ENCODE measurements around the gene CNST. TPM values are rescaled to one million over a fixed set of nuclear protein-coding genes. Genes with fewer than 3 reads are reported as not detected.
A peak's percentile ranks its signal among the peaks of the same experiment; 100 is the strongest.

CNST gene
- total and polyA plus RNA-seq, 9 of the 15 experiments (the other 6 are each of a cell fraction or from before 2014, with no cell fraction given): 17.0 to 55.3 (median 30.8) TPM

DNA sequence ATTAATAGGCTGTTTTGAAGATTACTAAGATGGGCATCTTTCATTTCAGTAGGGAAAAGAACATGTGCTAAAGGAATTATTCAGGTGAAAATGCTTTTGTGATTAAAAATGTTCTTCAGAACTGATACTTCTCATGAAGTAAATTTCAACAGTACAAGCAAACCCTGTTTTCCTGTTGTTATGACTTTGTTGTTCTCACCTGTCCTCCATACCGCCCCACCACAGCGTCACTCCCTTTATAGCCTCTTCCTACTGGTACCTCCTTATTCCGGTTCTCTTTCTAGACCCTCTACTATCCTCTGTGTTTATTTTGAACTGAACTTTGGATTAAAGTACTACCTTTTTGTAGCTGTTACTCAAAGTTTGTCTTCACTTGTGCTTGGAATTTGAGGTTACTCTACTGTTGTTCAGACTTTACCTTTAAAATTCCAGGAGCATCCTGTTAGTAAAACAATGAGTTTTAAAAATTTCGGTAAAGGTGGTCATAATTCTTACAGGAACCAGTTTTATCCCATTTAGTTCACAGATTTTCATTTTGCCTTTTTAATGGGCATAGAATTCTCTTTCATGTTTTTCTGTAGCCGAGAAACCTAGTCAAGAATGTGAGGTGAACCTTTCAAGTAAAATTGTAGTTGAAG lies 10.9 kb downstream of the CNST start (continued):
- TF ChIP-seq HDAC1 (IDR thresholded peaks at IDR 0.05) (no peak), RBBP5 (IDR thresholded peaks at IDR 0.05; ENCODE audit: borderline replicate concordance, insufficient read depth, low read length, poor library complexity, severe bottlenecking) (peak; percentile 6), DMBX1 (CRISPR knock-in tag; IDR thresholded peaks at IDR 0.05; ENCODE audit: borderline replicate concordance) (peak; percentile 67), BRD4 (IDR thresholded peaks at IDR 0.05) (0 out of 2 replicates have a peak, but pooled peaks have one; percentile 28), E2F5 (CRISPR knock-in tag; IDR thresholded peaks at IDR 0.05) (no peak), NFRKB (IDR thresholded peaks at IDR 0.05; ENCODE audit: low read depth) (peak; percentile 77), ZNF431 (CRISPR knock-in tag; IDR thresholded peaks at IDR 0.05) (no peak)
- TF ChIP-seq, protein P1, sequence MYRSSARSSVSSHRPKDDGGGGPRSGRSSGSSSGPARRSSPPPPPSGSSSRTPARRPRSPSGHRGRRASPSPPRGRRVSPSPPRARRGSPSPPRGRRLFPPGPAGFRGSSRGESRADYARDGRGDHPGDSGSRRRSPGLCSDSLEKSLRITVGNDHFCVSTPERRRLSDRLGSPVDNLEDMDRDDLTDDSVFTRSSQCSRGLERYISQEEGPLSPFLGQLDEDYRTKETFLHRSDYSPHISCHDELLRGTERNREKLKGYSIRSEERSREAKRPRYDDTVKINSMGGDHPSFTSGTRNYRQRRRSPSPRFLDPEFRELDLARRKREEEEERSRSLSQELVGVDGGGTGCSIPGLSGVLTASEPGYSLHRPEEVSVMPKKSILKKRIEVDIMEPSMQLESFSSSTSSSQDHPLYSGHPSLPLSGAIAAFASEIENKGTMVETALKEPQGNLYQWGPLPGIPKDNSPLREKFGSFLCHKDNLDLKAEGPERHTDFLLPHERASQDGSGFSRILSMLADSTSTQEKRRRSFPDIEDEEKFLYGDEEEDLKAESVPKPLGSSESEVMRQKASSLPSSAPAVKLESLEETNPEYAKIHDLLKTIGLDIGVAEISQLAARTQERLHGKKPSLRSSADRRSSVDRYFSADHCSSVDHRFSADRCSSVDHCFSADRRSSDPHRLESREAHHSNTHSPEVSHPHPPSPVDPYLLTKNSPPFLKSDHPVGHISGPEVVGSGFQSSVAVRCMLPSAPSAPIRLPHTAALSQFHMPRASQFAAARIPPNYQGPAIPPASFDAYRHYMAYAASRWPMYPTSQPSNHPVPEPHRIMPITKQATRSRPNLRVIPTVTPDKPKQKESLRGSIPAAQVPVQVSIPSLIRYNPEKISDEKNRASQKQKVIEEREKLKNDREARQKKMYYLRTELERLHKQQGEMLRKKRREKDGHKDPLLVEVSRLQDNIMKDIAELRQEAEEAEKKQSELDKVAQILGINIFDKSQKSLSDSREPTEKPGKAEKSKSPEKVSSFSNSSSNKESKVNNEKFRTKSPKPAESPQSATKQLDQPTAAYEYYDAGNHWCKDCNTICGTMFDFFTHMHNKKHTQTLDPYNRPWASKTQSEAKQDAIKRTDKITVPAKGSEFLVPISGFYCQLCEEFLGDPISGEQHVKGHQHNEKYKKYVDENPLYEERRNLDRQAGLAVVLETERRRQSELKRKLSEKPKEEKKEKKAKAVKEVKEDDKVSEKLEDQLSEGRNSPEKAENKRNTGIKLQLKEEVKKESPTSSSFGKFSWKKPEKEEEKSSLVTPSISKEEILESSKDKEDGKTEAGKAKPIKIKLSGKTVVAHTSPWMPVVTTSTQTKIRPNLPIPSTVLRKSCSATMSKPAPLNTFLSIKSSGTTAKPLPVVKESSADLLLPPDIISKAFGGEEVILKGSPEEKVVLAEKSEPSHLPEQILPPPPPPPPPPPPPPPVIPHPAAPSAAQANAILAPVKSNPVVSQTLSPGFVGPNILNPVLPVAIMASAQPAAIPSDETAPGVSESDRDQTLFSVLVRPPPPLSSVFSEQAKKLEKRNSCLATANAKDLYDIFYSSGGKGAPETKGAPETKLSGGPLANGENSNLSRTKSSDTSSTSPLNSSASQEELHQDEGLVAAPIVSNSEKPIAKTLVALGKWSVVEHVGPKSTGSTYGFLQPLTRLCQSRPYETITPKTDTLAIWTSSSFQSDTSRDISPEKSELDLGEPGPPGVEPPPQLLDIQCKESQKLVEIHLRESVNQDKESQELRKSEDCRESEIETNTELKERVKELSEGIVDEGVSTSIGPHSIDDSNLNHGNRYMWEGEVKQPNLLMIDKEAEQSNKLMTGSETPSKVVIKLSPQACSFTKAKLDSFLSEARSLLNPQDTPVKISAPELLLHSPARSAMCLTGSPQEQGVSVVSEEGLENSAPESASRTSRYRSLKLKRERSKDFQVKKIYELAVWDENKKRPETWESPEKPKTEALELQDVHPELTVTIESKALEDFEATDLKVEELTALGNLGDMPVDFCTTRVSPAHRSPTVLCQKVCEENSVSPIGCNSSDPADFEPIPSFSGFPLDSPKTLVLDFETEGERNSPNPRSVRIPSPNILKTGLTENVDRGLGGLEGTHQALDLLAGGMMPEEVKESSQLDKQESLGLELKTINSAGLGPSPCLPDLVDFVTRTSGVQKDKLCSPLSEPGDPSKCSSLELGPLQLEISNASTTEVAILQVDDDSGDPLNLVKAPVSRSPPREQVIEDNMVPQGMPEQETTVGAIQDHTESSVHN (IDR thresholded peaks at IDR 0.05; ENCODE audit: borderline replicate concordance in 1 of 2, low read depth in 1 of 2): 0 out of 4 replicates have a peak, but pooled peaks of 1 of the 2 experiments have one; percentile 22
- TF ChIP-seq, protein P2, sequence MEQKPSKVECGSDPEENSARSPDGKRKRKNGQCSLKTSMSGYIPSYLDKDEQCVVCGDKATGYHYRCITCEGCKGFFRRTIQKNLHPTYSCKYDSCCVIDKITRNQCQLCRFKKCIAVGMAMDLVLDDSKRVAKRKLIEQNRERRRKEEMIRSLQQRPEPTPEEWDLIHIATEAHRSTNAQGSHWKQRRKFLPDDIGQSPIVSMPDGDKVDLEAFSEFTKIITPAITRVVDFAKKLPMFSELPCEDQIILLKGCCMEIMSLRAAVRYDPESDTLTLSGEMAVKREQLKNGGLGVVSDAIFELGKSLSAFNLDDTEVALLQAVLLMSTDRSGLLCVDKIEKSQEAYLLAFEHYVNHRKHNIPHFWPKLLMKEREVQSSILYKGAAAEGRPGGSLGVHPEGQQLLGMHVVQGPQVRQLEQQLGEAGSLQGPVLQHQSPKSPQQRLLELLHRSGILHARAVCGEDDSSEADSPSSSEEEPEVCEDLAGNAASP (IDR thresholded peaks at IDR 0.05): 0 out of 2 replicates have a peak, but pooled peaks have one; percentile 15

Data from K562 (cell line).